H1 (cell line): ENCODE data around the gene NR0B2. TPM values are rescaled to one million over a fixed set of nuclear protein-coding genes. Genes with fewer than 3 reads are reported as not detected.

ENCODE experiments used
- MAFK ChIP-seq: IDR thresholded peaks from 2 replicates; pipeline ENCODE4 v1.6.1; 2012; ENCODE audit warnings: low read depth, mild to moderate bottlenecking, improper control_type of control experiment, low read length
- polyA plus RNA-seq, 7 experiments: library from polyadenylated mRNA; depleted of rRNA in 3 of 7; stranded (reverse) in 5 of 7; unstranded in 2 of 7; fragments of >200 nt in 5 of 7; fragments of 200-250 nt in 2 of 7; gene quantifications; 1 replicate in 5 of 7; 2 replicates in 1 of 7; 4 replicates in 1 of 7; pipeline versions ENCODE4 v1.2.1 to v1.2.3, GENCODE V29; 2011 to 2013; ENCODE audit warnings: missing spikeins in 2 of 7, mixed read lengths in 2 of 7
- total RNA-seq: library from RNA; stranded (reverse); fragmentation: NEBNext Ultra II Directional; extraction: Animal tissue kit (Norgen Biotek cat#: 25700); gene quantifications from 2 replicates; pipeline ENCODE4 v1.2.1, GENCODE V29; 2021

NR0B2 gene
- total and polyA plus RNA-seq, 2 of the 8 experiments (the other 6 are each of a cell fraction or from before 2014, with no cell fraction given): not detected

DNA sequence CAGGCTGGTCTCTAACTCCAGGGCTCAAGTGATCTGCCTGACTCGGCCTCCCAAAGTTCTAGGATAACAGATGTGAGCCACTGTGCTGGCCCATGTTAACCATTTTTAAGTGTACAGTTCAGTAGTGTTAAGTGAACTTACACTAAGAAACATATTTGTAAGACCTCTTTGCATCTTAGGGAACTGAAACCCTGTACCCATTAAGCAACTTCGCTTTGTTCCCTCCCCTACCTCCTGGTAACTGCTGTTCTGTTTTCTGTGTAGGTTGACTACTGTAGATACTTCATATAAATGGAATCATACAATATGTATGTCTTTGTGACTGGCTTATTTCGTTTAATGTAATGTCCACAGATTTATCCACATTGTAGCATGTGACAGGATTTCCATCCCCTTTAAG, 18.8 kb upstream of the NR0B2 start (continued):
- no peak for TF ChIP-seq MAFK
